HCT116 (cell line): ENCODE results near the gene TJP2. TPM values are rescaled to one million over a fixed set of nuclear protein-coding genes. Genes with fewer than 3 reads are reported as not detected.

Experiments
- ATAC-seq: fragments of 200-7000 bp; cut with Tn5 transposase; 2 replicates; pipeline ENCODE4 v1.9.1; 2020; ENCODE audit warnings: mild to moderate bottlenecking, moderate library complexity
- BruUV-seq: library from RNA; stranded (reverse); fragments of 400-500 nt; replicated peaks from 2 replicates; lab custom pipeline; 2021; lab: Mats Ljungman, UMichigan
- CTCF ChIA-PET: fragments of 300-600 bp; sonication (Branson Sonifier 250); formaldehyde crosslinking; loops from one replicate; lab custom pipeline; 2021; ENCODE audit warnings: antibody characterized with exemption; lab: Charles Lee
- POLR2A ChIA-PET: fragments of 300-600, 350-600 bp; sonication (Branson Sonifier 250); formaldehyde crosslinking; loops from one replicate; lab custom pipeline; 2021; ENCODE audit warnings: antibody characterized with exemption; lab: Charles Lee
- RAD21 ChIA-PET, 2 experiments: fragments of 300-600 bp; sonication (Branson Sonifier 250); formaldehyde crosslinking; loops; one replicate each; lab custom pipeline; 2023; ENCODE audit warnings: low total read pairs in 2 of 2; ENCODE audit not compliant: uncharacterized antibody in 2 of 2, unreplicated experiment in 2 of 2, low non-redundant PET in 1 of 2; lab: Charles Lee
- DNase-seq: peaks from one replicate; pipeline ENCODE4 v3.0.0-alpha.2; 2010; ENCODE audit warnings: low read depth, low spot score
- H2AFZ ChIP-seq: fragments of 200-600 bp; shearing (Covaris generic), sonication (generic); 2 replicates; pipeline ENCODE4 v1.6.1; 2017; ENCODE audit warnings: low read depth, mixed run types, mixed read lengths, antibody characterized with exemption, low read length; ENCODE audit not compliant: poor library complexity, severe bottlenecking
- H3K27ac ChIP-seq: 2 replicates; pipeline ENCODE4 v1.5.1; 2012; ENCODE audit warnings: low read depth, low read length
- H3K27me3 ChIP-seq: fragments of 200-600 bp; sonication (generic); 2 replicates; pipeline ENCODE4 v1.6.1; 2016; ENCODE audit warnings: mixed run types, low read length, mixed read lengths; ENCODE audit not compliant: insufficient read depth
- H3K36me3 ChIP-seq, 2 experiments: fragments of 200-500 bp in 1 of 2; fragments of 200-600 bp in 1 of 2; sonication (Bioruptor generic) in 1 of 2; sonication (generic) in 1 of 2; 2 replicates each; pipeline versions ENCODE4 v1.5.1 to v1.6.1; 2014 to 2016; ENCODE audit warnings: low read length in 2 of 2, inconsistent platforms in 1 of 2, mixed read lengths in 1 of 2, mixed run types in 1 of 2; ENCODE audit not compliant: insufficient read depth in 2 of 2, control insufficient read depth in 1 of 2
- H3K4me1 ChIP-seq, 2 experiments: fragments of 200-600 bp in 1 of 2; sonication (generic) in 1 of 2; 2 replicates each; pipeline versions ENCODE4 v1.5.1 to v1.6.1; 2012 to 2017; ENCODE audit warnings: low read length in 2 of 2, inconsistent platforms in 1 of 2, mild to moderate bottlenecking in 1 of 2, mixed read lengths in 1 of 2, mixed run types in 1 of 2, moderate library complexity in 1 of 2; ENCODE audit not compliant: insufficient read depth in 2 of 2, control insufficient read depth in 1 of 2
- H3K4me2 ChIP-seq: fragments of 200-600 bp; sonication (generic); 2 replicates; pipeline ENCODE4 v1.6.1; 2017; ENCODE audit warnings: mixed run types, low read length, mixed read lengths
- H3K4me3 ChIP-seq, 2 experiments: fragments of 200-600 bp in 1 of 2; sonication (generic) in 1 of 2; replicated peaks in 1 of 2; 2 replicates each; pipeline ENCODE4 v1.5.1; 2011 to 2016; ENCODE audit warnings: low read length in 2 of 2, control low read depth in 1 of 2, low read depth in 1 of 2, mild to moderate bottlenecking in 1 of 2, mixed read lengths in 1 of 2, mixed run types in 1 of 2
- H3K79me2 ChIP-seq: fragments of 200-600 bp; sonication (generic); 2 replicates; pipeline ENCODE4 v1.6.1; 2017; ENCODE audit warnings: mild to moderate bottlenecking, mixed run types, low read length, moderate library complexity, mixed read lengths; ENCODE audit not compliant: insufficient read depth
- H3K9ac ChIP-seq: fragments of 200-600 bp; sonication (generic); 2 replicates; pipeline ENCODE4 v1.6.1; 2016; ENCODE audit warnings: low read length, mixed read lengths
- H3K9me2 ChIP-seq: fragments of 200-600 bp; sonication (generic), shearing (Covaris generic); 2 replicates; pipeline ENCODE4 v1.6.1; 2017; ENCODE audit warnings: mixed run types, mild to moderate bottlenecking, moderate library complexity; ENCODE audit not compliant: insufficient read depth
- H3K9me3 ChIP-seq, 2 experiments: fragments of 200-500 bp in 1 of 2; fragments of 200-600 bp in 1 of 2; sonication (Bioruptor generic) in 1 of 2; sonication (generic) in 1 of 2; 2 replicates each; pipeline ENCODE4 v1.6.1; 2014 to 2017; ENCODE audit warnings: low read length in 2 of 2, mixed read lengths in 2 of 2, inconsistent platforms in 1 of 2, low read depth in 1 of 2, mild to moderate bottlenecking in 1 of 2, mixed run types in 1 of 2, moderate library complexity in 1 of 2; ENCODE audit not compliant: control insufficient read depth in 1 of 2, insufficient read depth in 1 of 2
- H4K20me1 ChIP-seq: fragments of 200-600 bp; sonication (generic), shearing (Covaris generic); 2 replicates; pipeline ENCODE4 v1.6.1; 2017; ENCODE audit warnings: mixed run types, mild to moderate bottlenecking, moderate library complexity; ENCODE audit not compliant: insufficient read depth
- ATF3 ChIP-seq: IDR thresholded peaks from 2 replicates; pipeline ENCODE4 v1.6.1; 2012
- CBX3 ChIP-seq: IDR thresholded peaks from 2 replicates; pipeline ENCODE4 v1.6.1; 2012; ENCODE audit warnings: low read depth
- CEBPB ChIP-seq: IDR thresholded peaks from 2 replicates; pipeline ENCODE4 v1.6.1; 2012; ENCODE audit warnings: low read depth
- EGR1 ChIP-seq: IDR thresholded peaks from 2 replicates; pipeline ENCODE4 v1.6.1; 2012; ENCODE audit warnings: low read depth
- ELF1 ChIP-seq: IDR thresholded peaks from 2 replicates; pipeline ENCODE4 v1.6.1; 2012; ENCODE audit warnings: low read depth, borderline replicate concordance
- EZH2 ChIP-seq: fragments of 200-600 bp; sonication (generic); IDR thresholded peaks from 2 replicates; pipeline ENCODE4 v1.6.1; 2017; ENCODE audit warnings: antibody characterized with exemption, mixed run types
- EZH2phosphoT487 ChIP-seq: fragments of 200-600 bp; IDR thresholded peaks from 2 replicates; pipeline ENCODE4 v1.6.1; 2018; ENCODE audit warnings: antibody characterized with exemption, borderline replicate concordance
- FOSL1 ChIP-seq: IDR thresholded peaks from 2 replicates; pipeline ENCODE4 v1.6.1; 2012; ENCODE audit warnings: low read depth
- JUND ChIP-seq: IDR thresholded peaks from 2 replicates; pipeline ENCODE4 v1.6.1; 2012
- MAX ChIP-seq: IDR thresholded peaks from 2 replicates; pipeline ENCODE4 v1.6.1; 2012
- RAD21 ChIP-seq: IDR thresholded peaks from 2 replicates; pipeline ENCODE4 v1.6.1; 2012; ENCODE audit warnings: low read depth, mild to moderate bottlenecking
- SIN3A ChIP-seq: IDR thresholded peaks from 2 replicates; pipeline ENCODE4 v1.6.1; 2012; ENCODE audit warnings: low read depth
- SP1 ChIP-seq: IDR thresholded peaks from 2 replicates; pipeline ENCODE4 v1.6.1; 2012; ENCODE audit warnings: low read depth
- SRF ChIP-seq: IDR thresholded peaks from 2 replicates; pipeline ENCODE4 v1.6.1; 2012; ENCODE audit warnings: low read depth
- TCF7L2 ChIP-seq: IDR thresholded peaks from 2 replicates; pipeline ENCODE4 v1.7.0; 2011; ENCODE audit warnings: borderline replicate concordance, inconsistent platforms; ENCODE audit not compliant: insufficient read depth, insufficient read length; ENCODE audit errors: extremely low read depth
- YY1 ChIP-seq: IDR thresholded peaks from 2 replicates; pipeline ENCODE4 v1.6.1; 2011; ENCODE audit warnings: low read length, low read depth, moderate library complexity, mild to moderate bottlenecking; ENCODE audit not compliant: insufficient replicate concordance; ENCODE audit errors: extremely low read depth
- ZNF274 ChIP-seq: fragments of 200-500 bp; sonication (Bioruptor generic); IDR thresholded peaks from 2 replicates; pipeline ENCODE4 v1.6.1; 2014; ENCODE audit warnings: mild to moderate bottlenecking, low read depth, low read length, inconsistent platforms
- intact Hi-C: fragments of 100-400 bp; cut with micrococcal nuclease; formaldehyde crosslinking; loops from 2 replicates; pipeline ENCODE4 v1.10.0; 2022
- total RNA-seq: library from RNA; stranded (reverse); gene quantifications from one replicate; pipeline ENCODE4 v1.2.1, GENCODE V29; 2021; ENCODE audit not compliant: unreplicated experiment
- TF ChIP-seq, protein P1 (sequence below), 3 experiments: fragments of 200-600 bp in 1 of 3; sonication (generic) in 1 of 3; IDR thresholded peaks in 2 of 3; conservative IDR thresholded peaks in 1 of 3; 2 replicates each; pipeline ENCODE4 v1.5.1; 2012 to 2017; ENCODE audit warnings: low read depth in 2 of 3, low read length in 2 of 3, antibody characterized with exemption in 1 of 3, borderline replicate concordance in 1 of 3, control low read depth in 1 of 3, mild to moderate bottlenecking in 1 of 3, mixed read lengths in 1 of 3, mixed run types in 1 of 3, moderate library complexity in 1 of 3; ENCODE audit not compliant: insufficient read depth in 1 of 3
- TF ChIP-seq, protein P2 (sequence below): IDR thresholded peaks from 2 replicates; pipeline ENCODE4 v1.6.1; 2011; ENCODE audit warnings: mild to moderate bottlenecking, low read length, moderate library complexity; ENCODE audit not compliant: insufficient replicate concordance; ENCODE audit errors: extremely low read depth

TJP2 gene
- total RNA-seq, 1 experiment from 2014 or later = 39.7 TPM

DNA sequence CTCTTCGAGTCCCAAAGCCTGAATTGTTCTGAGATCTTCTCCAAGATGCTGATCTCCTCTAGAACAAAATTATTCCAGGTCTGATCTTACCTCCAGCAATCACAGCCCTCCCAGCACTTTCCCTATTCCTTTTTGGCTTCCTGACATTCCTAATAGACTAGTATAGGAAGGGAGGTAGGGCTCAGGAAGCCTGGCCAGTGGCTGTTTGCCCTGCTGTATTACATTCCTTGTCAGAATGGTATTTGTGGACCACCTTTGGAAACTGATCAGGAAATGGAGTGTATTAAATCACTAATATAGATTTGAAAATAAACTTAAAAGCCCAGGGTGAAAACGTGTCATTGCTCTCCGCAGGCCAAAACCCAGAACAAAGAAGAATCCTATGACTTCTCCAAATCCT lies 76.6 kb downstream of the TJP2 start:
- no peak for ATAC-seq
- CTCF ChIA-PET = no interaction called here
- Histone ChIP-seq H3K27ac (no peak overlapping the region), H3K79me2 (no peaks in the 10 kb centered on the region), H3K4me3 (no peak overlapping the region)
- no peak for DNase-seq
- POLR2A ChIA-PET = no interaction called here
- BruUV-seq = no TSS peak
- intact Hi-C loops = no loop called here
- TF ChIP-seq ATF3 (no peak), MAX (no peak), SRF (no peak), RAD21 (no peak), CBX3 (no peak), JUND (no peak), CEBPB (no peak), TCF7L2 (no peak), EZH2phosphoT487 (no peak), SIN3A (no peak), ELF1 (no peak), EGR1 (no peak), ZNF274 (no peak), SP1 (no peak), FOSL1 (no peak), YY1 (no peak), EZH2 (no peak)
- TF ChIP-seq, protein P1, sequence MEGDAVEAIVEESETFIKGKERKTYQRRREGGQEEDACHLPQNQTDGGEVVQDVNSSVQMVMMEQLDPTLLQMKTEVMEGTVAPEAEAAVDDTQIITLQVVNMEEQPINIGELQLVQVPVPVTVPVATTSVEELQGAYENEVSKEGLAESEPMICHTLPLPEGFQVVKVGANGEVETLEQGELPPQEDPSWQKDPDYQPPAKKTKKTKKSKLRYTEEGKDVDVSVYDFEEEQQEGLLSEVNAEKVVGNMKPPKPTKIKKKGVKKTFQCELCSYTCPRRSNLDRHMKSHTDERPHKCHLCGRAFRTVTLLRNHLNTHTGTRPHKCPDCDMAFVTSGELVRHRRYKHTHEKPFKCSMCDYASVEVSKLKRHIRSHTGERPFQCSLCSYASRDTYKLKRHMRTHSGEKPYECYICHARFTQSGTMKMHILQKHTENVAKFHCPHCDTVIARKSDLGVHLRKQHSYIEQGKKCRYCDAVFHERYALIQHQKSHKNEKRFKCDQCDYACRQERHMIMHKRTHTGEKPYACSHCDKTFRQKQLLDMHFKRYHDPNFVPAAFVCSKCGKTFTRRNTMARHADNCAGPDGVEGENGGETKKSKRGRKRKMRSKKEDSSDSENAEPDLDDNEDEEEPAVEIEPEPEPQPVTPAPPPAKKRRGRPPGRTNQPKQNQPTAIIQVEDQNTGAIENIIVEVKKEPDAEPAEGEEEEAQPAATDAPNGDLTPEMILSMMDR (IDR thresholded peaks at IDR 0.05 in 2 of 3, conservative IDR thresholded peaks at IDR 0.05 in 1 of 3; ENCODE audit: borderline replicate concordance in 1 of 3, insufficient read depth in 1 of 3, low read depth in 2 of 3, low read length in 2 of 3) = no peak
- TF ChIP-seq, protein P2, sequence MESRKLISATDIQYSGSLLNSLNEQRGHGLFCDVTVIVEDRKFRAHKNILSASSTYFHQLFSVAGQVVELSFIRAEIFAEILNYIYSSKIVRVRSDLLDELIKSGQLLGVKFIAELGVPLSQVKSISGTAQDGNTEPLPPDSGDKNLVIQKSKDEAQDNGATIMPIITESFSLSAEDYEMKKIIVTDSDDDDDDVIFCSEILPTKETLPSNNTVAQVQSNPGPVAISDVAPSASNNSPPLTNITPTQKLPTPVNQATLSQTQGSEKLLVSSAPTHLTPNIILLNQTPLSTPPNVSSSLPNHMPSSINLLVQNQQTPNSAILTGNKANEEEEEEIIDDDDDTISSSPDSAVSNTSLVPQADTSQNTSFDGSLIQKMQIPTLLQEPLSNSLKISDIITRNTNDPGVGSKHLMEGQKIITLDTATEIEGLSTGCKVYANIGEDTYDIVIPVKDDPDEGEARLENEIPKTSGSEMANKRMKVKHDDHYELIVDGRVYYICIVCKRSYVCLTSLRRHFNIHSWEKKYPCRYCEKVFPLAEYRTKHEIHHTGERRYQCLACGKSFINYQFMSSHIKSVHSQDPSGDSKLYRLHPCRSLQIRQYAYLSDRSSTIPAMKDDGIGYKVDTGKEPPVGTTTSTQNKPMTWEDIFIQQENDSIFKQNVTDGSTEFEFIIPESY = no peak
- TF ChIP-seq, all 23 proteins: peak for 0
- Histone ChIP-seq H3K4me2 (no peak overlapping the region), H3K4me1 (no peaks in the 10 kb centered on the region; a peak in 1 of 4 replicates), H4K20me1 (no peaks in the 10 kb centered on the region), H3K9me3 (no peaks in the 10 kb centered on the region), H3K36me3 (peaks cover 0 to 13% of the 10 kb centered on the region in 2 experiments; a peak in 3 of 4 replicates), H2AFZ (no peak overlapping the region), H3K9ac (no peak overlapping the region), H3K27me3 (no peaks in the 10 kb centered on the region), H3K9me2 (no peaks in the 10 kb centered on the region)
- RAD21 ChIA-PET = no interaction called here
